SK-N-SH treated with all-trans-retinoic acid at 6 μM for 48 hours (cell line): ENCODE measurements around the gene KHDRBS2.

Experiments used
- ATAC-seq: fragments of 200-7000 bp; cut with Tn5 transposase; 3 replicates; pipeline ENCODE4 v1.9.1; 2020; ENCODE audit warnings: mild to moderate bottlenecking, moderate library complexity
- BACH2 ChIP-seq: fragments of 250-450 bp; sonication (Bioruptor Pico); IDR thresholded peaks from 2 replicates; pipeline ENCODE4 v1.9.0; 2021; ENCODE audit warnings: mild to moderate bottlenecking, borderline replicate concordance
- CREB5 ChIP-seq: fragments of 250-450 bp; sonication (Bioruptor Pico); IDR thresholded peaks from 2 replicates; pipeline ENCODE4 v1.5.1; 2020; ENCODE audit warnings: low read depth, mild to moderate bottlenecking, moderate library complexity
- CSDC2 ChIP-seq: fragments of 250-450 bp; sonication (Bioruptor Pico); IDR thresholded peaks from 2 replicates; pipeline ENCODE4 v1.5.0; 2020; ENCODE audit warnings: mild to moderate bottlenecking, moderate library complexity
- CSRNP3 ChIP-seq: fragments of 250-450 bp; sonication (Bioruptor Pico); IDR thresholded peaks from 2 replicates; pipeline ENCODE4 v1.5.1; 2021; ENCODE audit warnings: mild to moderate bottlenecking, moderate library complexity
- ESRRG ChIP-seq: fragments of 250-450 bp; sonication (Bioruptor Pico); IDR thresholded peaks from 2 replicates; pipeline ENCODE4 v1.6.1; 2021; ENCODE audit warnings: mild to moderate bottlenecking
- GLIS3 ChIP-seq: fragments of 250-450 bp; sonication (Bioruptor Pico); IDR thresholded peaks from 2 replicates; pipeline ENCODE4 v1.5.0; 2020; ENCODE audit warnings: mild to moderate bottlenecking, moderate library complexity
- ISL1 ChIP-seq: fragments of 250-450 bp; sonication (Bioruptor Pico); IDR thresholded peaks from 2 replicates; pipeline ENCODE4 v2.1.2; 2022; ENCODE audit warnings: mild to moderate bottlenecking, moderate library complexity
- OSR1 ChIP-seq: fragments of 250-450 bp; sonication (Bioruptor Pico); IDR thresholded peaks from 2 replicates; pipeline ENCODE4 v1.8.0; 2022; ENCODE audit warnings: moderate library complexity, mild to moderate bottlenecking, inconsistent platforms
- PATZ1 ChIP-seq: fragments of 250-450 bp; sonication (Bioruptor Pico); IDR thresholded peaks from 2 replicates; pipeline ENCODE4 v1.8.0; 2020; ENCODE audit warnings: mild to moderate bottlenecking, moderate library complexity, borderline replicate concordance
- RARB ChIP-seq: fragments of 250-450 bp; sonication (Bioruptor Pico); IDR thresholded peaks from 2 replicates; pipeline ENCODE4 v1.8.0; 2021; ENCODE audit warnings: mild to moderate bottlenecking, moderate library complexity
- SNAI2 ChIP-seq: fragments of 250-450 bp; sonication (Bioruptor Pico); IDR thresholded peaks from 2 replicates; pipeline ENCODE4 v1.5.0; 2020; ENCODE audit warnings: mild to moderate bottlenecking, moderate library complexity
- TOX ChIP-seq: fragments of 250-450 bp; sonication (Bioruptor Pico); IDR thresholded peaks from 2 replicates; pipeline ENCODE4 v1.8.0; 2021; ENCODE audit warnings: mild to moderate bottlenecking, moderate library complexity, borderline replicate concordance
- ZC3H10 ChIP-seq: fragments of 250-450 bp; sonication (Bioruptor Pico); IDR thresholded peaks from 2 replicates; pipeline ENCODE4 v1.5.1; 2021; ENCODE audit warnings: mild to moderate bottlenecking, moderate library complexity
- ZFP3 ChIP-seq: fragments of 250-450 bp; sonication (Bioruptor Pico); IDR thresholded peaks from 2 replicates; pipeline ENCODE4 v1.5.0; 2020; ENCODE audit warnings: mild to moderate bottlenecking, moderate library complexity
- ZFP30 ChIP-seq: fragments of 450-650 bp; formaldehyde crosslinking; IDR thresholded peaks from 2 replicates; pipeline ENCODE4 v1.5.0; 2022; ENCODE audit warnings: mild to moderate bottlenecking, moderate library complexity
- ZNF565 ChIP-seq: fragments of 450-650 bp; formaldehyde crosslinking; conservative IDR thresholded peaks from 2 replicates; pipeline ENCODE4 v1.5.0; 2020; ENCODE audit warnings: low read depth, mild to moderate bottlenecking, moderate library complexity
- ZNF70 ChIP-seq: fragments of 450-650 bp; formaldehyde crosslinking; IDR thresholded peaks from 2 replicates; pipeline ENCODE4 v1.5.0; 2020; ENCODE audit warnings: mild to moderate bottlenecking, moderate library complexity
- ZNF8 ChIP-seq: fragments of 450-650 bp; formaldehyde crosslinking; IDR thresholded peaks from 2 replicates; pipeline ENCODE4 v1.5.0; 2020; ENCODE audit warnings: mild to moderate bottlenecking, moderate library complexity
- TF ChIP-seq, protein P1 (sequence below): fragments of 250-450 bp; sonication (Bioruptor Pico); IDR thresholded peaks from 2 replicates; pipeline ENCODE4 v1.8.0; 2021; ENCODE audit warnings: low read depth, mild to moderate bottlenecking, moderate library complexity, borderline replicate concordance
- TF ChIP-seq, protein P2 (sequence below): fragments of 250-450 bp; sonication (Bioruptor Pico); IDR thresholded peaks from 2 replicates; pipeline ENCODE4 v1.5.0; 2020; ENCODE audit warnings: mild to moderate bottlenecking, moderate library complexity

KHDRBS2 gene

DNA sequence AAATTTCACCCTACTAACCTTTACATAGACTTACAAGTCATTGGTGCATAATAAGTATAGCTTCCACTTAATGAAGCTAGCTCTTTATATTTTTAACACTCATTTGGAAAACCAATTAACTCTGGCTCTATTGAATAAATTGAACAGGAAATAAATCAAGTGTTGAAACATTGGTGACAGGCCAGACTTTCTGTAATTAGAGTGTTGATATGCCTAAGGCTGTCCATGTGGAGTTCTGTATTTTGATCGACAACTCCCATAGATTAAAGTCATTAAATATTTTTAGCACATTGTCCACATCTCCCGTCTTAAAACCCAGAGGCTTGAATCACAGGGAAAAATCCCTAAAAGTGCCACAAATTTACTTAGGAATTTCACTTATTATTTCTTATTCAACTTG is 468.3 kb downstream of the KHDRBS2 start:
- TF ChIP-seq ZNF8 = no peak
- TF ChIP-seq OSR1 (CRISPR knock-in tag) = no peak
- TF ChIP-seq, protein P1, sequence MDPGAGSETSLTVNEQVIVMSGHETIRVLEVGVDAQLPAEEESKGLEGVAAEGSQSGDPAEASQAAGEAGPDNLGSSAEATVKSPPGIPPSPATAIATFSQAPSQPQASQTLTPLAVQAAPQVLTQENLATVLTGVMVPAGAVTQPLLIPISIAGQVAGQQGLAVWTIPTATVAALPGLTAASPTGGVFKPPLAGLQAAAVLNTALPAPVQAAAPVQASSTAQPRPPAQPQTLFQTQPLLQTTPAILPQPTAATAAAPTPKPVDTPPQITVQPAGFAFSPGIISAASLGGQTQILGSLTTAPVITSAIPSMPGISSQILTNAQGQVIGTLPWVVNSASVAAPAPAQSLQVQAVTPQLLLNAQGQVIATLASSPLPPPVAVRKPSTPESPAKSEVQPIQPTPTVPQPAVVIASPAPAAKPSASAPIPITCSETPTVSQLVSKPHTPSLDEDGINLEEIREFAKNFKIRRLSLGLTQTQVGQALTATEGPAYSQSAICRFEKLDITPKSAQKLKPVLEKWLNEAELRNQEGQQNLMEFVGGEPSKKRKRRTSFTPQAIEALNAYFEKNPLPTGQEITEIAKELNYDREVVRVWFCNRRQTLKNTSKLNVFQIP (CRISPR knock-in tag) = no peak
- no peak for TF ChIP-seq GLIS3 (CRISPR knock-in tag)
- TF ChIP-seq PATZ1 = no peak
- no peak for TF ChIP-seq ESRRG (CRISPR knock-in tag)
- no peak for TF ChIP-seq CSDC2 (CRISPR knock-in tag)
- no peak for TF ChIP-seq ZFP3 (CRISPR knock-in tag)
- no peak for TF ChIP-seq ZNF565 (CRISPR knock-in tag)
- no peak for TF ChIP-seq ZFP30 (CRISPR knock-in tag)
- no peak for TF ChIP-seq ZNF70 (CRISPR knock-in tag)
- TF ChIP-seq BACH2 (CRISPR knock-in tag) = no peak
- no peak for ATAC-seq

- TF ChIP-seq, protein P2, sequence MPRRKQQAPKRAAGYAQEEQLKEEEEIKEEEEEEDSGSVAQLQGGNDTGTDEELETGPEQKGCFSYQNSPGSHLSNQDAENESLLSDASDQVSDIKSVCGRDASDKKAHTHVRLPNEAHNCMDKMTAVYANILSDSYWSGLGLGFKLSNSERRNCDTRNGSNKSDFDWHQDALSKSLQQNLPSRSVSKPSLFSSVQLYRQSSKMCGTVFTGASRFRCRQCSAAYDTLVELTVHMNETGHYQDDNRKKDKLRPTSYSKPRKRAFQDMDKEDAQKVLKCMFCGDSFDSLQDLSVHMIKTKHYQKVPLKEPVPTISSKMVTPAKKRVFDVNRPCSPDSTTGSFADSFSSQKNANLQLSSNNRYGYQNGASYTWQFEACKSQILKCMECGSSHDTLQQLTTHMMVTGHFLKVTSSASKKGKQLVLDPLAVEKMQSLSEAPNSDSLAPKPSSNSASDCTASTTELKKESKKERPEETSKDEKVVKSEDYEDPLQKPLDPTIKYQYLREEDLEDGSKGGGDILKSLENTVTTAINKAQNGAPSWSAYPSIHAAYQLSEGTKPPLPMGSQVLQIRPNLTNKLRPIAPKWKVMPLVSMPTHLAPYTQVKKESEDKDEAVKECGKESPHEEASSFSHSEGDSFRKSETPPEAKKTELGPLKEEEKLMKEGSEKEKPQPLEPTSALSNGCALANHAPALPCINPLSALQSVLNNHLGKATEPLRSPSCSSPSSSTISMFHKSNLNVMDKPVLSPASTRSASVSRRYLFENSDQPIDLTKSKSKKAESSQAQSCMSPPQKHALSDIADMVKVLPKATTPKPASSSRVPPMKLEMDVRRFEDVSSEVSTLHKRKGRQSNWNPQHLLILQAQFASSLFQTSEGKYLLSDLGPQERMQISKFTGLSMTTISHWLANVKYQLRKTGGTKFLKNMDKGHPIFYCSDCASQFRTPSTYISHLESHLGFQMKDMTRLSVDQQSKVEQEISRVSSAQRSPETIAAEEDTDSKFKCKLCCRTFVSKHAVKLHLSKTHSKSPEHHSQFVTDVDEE (CRISPR knock-in tag) = no peak
- no peak for TF ChIP-seq ZNF70 (CRISPR knock-in tag)
- no peak for TF ChIP-seq CREB5 (CRISPR knock-in tag)
- no peak for TF ChIP-seq CSDC2 (CRISPR knock-in tag)
- TF ChIP-seq CSRNP3 (CRISPR knock-in tag) = no peak
- no peak for TF ChIP-seq ZC3H10
- no peak for TF ChIP-seq OSR1 (CRISPR knock-in tag)
- TF ChIP-seq, protein P1 (CRISPR knock-in tag) = no peak
- TF ChIP-seq ZFP3 (CRISPR knock-in tag) = no peak
- no peak for TF ChIP-seq ZNF565 (CRISPR knock-in tag)
- no peak for TF ChIP-seq PATZ1
- TF ChIP-seq ESRRG (CRISPR knock-in tag) = no peak
- no peak for TF ChIP-seq SNAI2 (CRISPR knock-in tag)
- no peak for TF ChIP-seq TOX
- TF ChIP-seq RARB (CRISPR knock-in tag) = no peak
- TF ChIP-seq ZNF8 = no peak
- TF ChIP-seq GLIS3 (CRISPR knock-in tag) = no peak
- TF ChIP-seq ZFP30 (CRISPR knock-in tag) = no peak
- TF ChIP-seq ISL1 (CRISPR knock-in tag) = no peak
- TF ChIP-seq, all 23 proteins: peak for 0
- no peak for ATAC-seq
These were observed 476.0 kb downstream of the KHDRBS2 start for GRCh38 chr6:61810047-61810446.
